ENCODE data around the gene MMP19.
A peak's percentile ranks its signal among the peaks of the same experiment; 100 is the strongest.

Gene MMP19

GRCh38 chr12:55852740-55853139 is 10.0 kb upstream of the MMP19 start:
- Histone ChIP-seq H3K4me1 (peaks cover 0 to 21% (median 3%) of the 10 kb centered on the region in 4 donors), H3K9me3 (no peaks in the 10 kb centered on the region), H3K27me3 (no peaks in the 10 kb centered on the region), H3K27ac (no peak overlapping the region), H3K4me3 (no peak overlapping the region), H3K36me3 (no peaks in the 10 kb centered on the region)
- TF ChIP-seq CTCF (IDR thresholded peaks at IDR 0.05), result no peak
- intact Hi-C loops (cut with DNase I; ENCODE audit: low total_unique reads), result no loop called here
- no peak for DNase-seq

- DNase-seq, result peak in 1 of 2 donors; percentile 5
- Histone ChIP-seq H3K9me3 (no peaks in the 10 kb centered on the region), H3K27ac (no peak overlapping the region), H3K36me3 (no peaks in the 10 kb centered on the region), H3K4me1 (peaks cover 0 to 34% (median 5%) of the 10 kb centered on the region in 4 donors), H3K4me3 (no peak overlapping the region), H3K27me3 (no peaks in the 10 kb centered on the region)
- TF ChIP-seq CTCF (IDR thresholded peaks at IDR 0.05), result no peak
- intact Hi-C loops (cut with DNase I; ENCODE audit: low total_unique reads), result no loop called here
Observed at GRCh38 chr12:55850893-55851292, 8.2 kb upstream of the MMP19 start.

GRCh38 chr12:55850401-55850800 is 7.7 kb upstream of the MMP19 start:
- peak overlapping the region in 1 of 2 donors; percentile 89 for H3K27ac ChIP-seq
- intact Hi-C loops (cut with DNase I; ENCODE audit: low total_unique reads), result no loop called here
- peaks cover 0 to 34% (median 5%) of the 10 kb centered on the region in 4 donors for H3K4me1 ChIP-seq
- H3K27me3 ChIP-seq, result no peaks in the 10 kb centered on the region
- H3K36me3 ChIP-seq, result no peaks in the 10 kb centered on the region
- DNase-seq, result no peak
- TF ChIP-seq CTCF (IDR thresholded peaks at IDR 0.05), result no peak
- H3K9me3 ChIP-seq, result no peaks in the 10 kb centered on the region
- H3K4me3 ChIP-seq, result no peak overlapping the region

- TF ChIP-seq CTCF (IDR thresholded peaks at IDR 0.05), result no peak
- DNase-seq, result peak in 1 of 2 donors; percentile 45
- no peak overlapping the region for H3K4me3 ChIP-seq
- intact Hi-C loops (cut with DNase I; ENCODE audit: low total_unique reads), result no loop called here
- H3K27me3 ChIP-seq, result no peaks in the 10 kb centered on the region
- peak overlapping the region; percentile 84 to 89 for H3K27ac ChIP-seq
- no peaks in the 10 kb centered on the region for H3K36me3 ChIP-seq
- H3K4me1 ChIP-seq, result peaks cover 0 to 34% (median 5%) of the 10 kb centered on the region in 4 donors
- H3K9me3 ChIP-seq, result no peaks in the 10 kb centered on the region
Observed at GRCh38 chr12:55849616-55850343, 7.0 kb upstream of the MMP19 start.

GRCh38 chr12:55847603-55848291 is 5.0 kb upstream of the MMP19 start:
- DNase-seq, result peak; percentile 94
- intact Hi-C loops (cut with DNase I; ENCODE audit: low total_unique reads), result no loop called here
- no peak for TF ChIP-seq CTCF (IDR thresholded peaks at IDR 0.05)
- Histone ChIP-seq H3K9me3 (no peaks in the 10 kb centered on the region), H3K27ac (peak overlapping the region; percentile 84 to 89), H3K27me3 (no peaks in the 10 kb centered on the region), H3K4me3 (peak overlapping the region; percentile 7 to 26), H3K36me3 (no peaks in the 10 kb centered on the region), H3K4me1 (peaks cover 0 to 34% (median 5%) of the 10 kb centered on the region in 4 donors)

Data from tibial artery (tissue), 4 donors.